T-cell (primary cell): ENCODE data around the gene DYSF. TPM values are rescaled to one million over a fixed set of nuclear protein-coding genes. Genes with fewer than 3 reads are reported as not detected.

ENCODE experiments used
- ATAC-seq, 4 experiments: fragments of 200-7000 bp in 3 of 4; fragments of 150-1000 bp in 1 of 4; cut with Tn5 transposase; replicated peaks in 1 of 4; 1 replicate in 3 of 4; 2 replicates in 1 of 4; pipeline ENCODE4 v1.10.0; 2021; ENCODE audit warnings: moderate library complexity in 3 of 4, mild to moderate bottlenecking in 2 of 4, moderate number of reproducible peaks in 1 of 4
- CTCF ChIA-PET, 2 donors: fragments of 300-600 bp; sonication (Branson Sonifier 250); formaldehyde crosslinking; loops; one replicate each; lab custom pipeline; 2022; ENCODE audit warnings: antibody characterized with exemption in 2 of 2; lab: Charles Lee
- POLR2A ChIA-PET, 2 donors: fragments of 300-600 bp; sonication (Branson Sonifier 250); formaldehyde crosslinking; loops; one replicate each; lab custom pipeline; 2022; ENCODE audit warnings: antibody characterized with exemption in 2 of 2; lab: Charles Lee
- DNase-seq, 35 experiments: peaks; one replicate each; pipeline versions ENCODE4 v3.0.0 to v3.0.0-alpha.2; 2013 to 2023
- H3K27ac ChIP-seq: one replicate; pipeline ENCODE4 v1.5.1; 2013; ENCODE audit warnings: low read length
- H3K27me3 ChIP-seq, 2 experiments: replicated peaks in 1 of 2; 1 replicate in 1 of 2; 2 replicates in 1 of 2; pipeline versions ENCODE4 v1.6.1 to v1.7.0; 2013; ENCODE audit warnings: low read length in 1 of 2, mixed read lengths in 1 of 2; ENCODE audit not compliant: control insufficient read depth in 2 of 2, insufficient read depth in 2 of 2; ENCODE audit errors: extremely low read depth in 1 of 2
- H3K36me3 ChIP-seq, 2 donors: 1 replicate in 1 of 2; 2 replicates in 1 of 2; pipeline versions ENCODE4 v1.6.1 to v1.7.0; 2013; ENCODE audit warnings: low read length in 1 of 2; ENCODE audit not compliant: control insufficient read depth in 2 of 2, insufficient read depth in 1 of 2; ENCODE audit errors: extremely low read depth in 1 of 2
- H3K4me1 ChIP-seq, 2 experiments: 1 replicate in 1 of 2; 2 replicates in 1 of 2; pipeline versions ENCODE4 v1.6.1 to v1.7.0; 2013; ENCODE audit warnings: low read length in 2 of 2, mixed read lengths in 1 of 2; ENCODE audit not compliant: insufficient read depth in 2 of 2, control insufficient read depth in 1 of 2; ENCODE audit errors: extremely low read depth in 1 of 2
- H3K4me3 ChIP-seq, 2 donors: 1 replicate in 1 of 2; 2 replicates in 1 of 2; pipeline versions ENCODE4 v1.5.1 to v1.7.0; 2013; ENCODE audit warnings: mild to moderate bottlenecking in 2 of 2, low read length in 1 of 2, moderate library complexity in 1 of 2; ENCODE audit not compliant: control insufficient read depth in 1 of 2; ENCODE audit errors: extremely low read depth in 1 of 2
- H3K9me3 ChIP-seq: 2 replicates; pipeline ENCODE4 v1.7.0; 2013
- H3K27ac Mint-ChIP-seq, 2 donors: one replicate each; pipeline ENCODE4 v1.8.0; 2020 to 2021; ENCODE audit warnings: mild to moderate bottlenecking in 2 of 2, mixed read lengths in 2 of 2
- H3K27me3 Mint-ChIP-seq, 2 donors: one replicate each; pipeline ENCODE4 v1.8.0; 2021 to 2022; ENCODE audit warnings: mixed read lengths in 2 of 2
- H3K36me3 Mint-ChIP-seq: one replicate; pipeline ENCODE4 v1.8.0; 2021; ENCODE audit warnings: mixed read lengths
- H3K4me1 Mint-ChIP-seq, 3 donors: one replicate each; pipeline ENCODE4 v1.8.0; 2020 to 2022; ENCODE audit warnings: mixed read lengths in 3 of 3, mild to moderate bottlenecking in 1 of 3
- H3K4me3 Mint-ChIP-seq, 3 donors: one replicate each; pipeline ENCODE4 v1.8.0; 2020 to 2022; ENCODE audit warnings: mild to moderate bottlenecking in 3 of 3, mixed read lengths in 3 of 3, moderate library complexity in 3 of 3
- H3K9me3 Mint-ChIP-seq, 3 donors: one replicate each; pipeline ENCODE4 v1.8.0; 2020 to 2022; ENCODE audit warnings: mixed read lengths in 3 of 3
- WGBS: methylation state at CpG from one replicate; pipeline ENCODE4 v1.1.5; 2013; ENCODE audit warnings: missing lambda C conversion rate; ENCODE audit not compliant: insufficient coverage; 5-methylcytosine and 5-hydroxymethylcytosine counted together
- total RNA-seq, 35 experiments: library from RNA in 6 of 35; stranded (reverse) in 6 of 35; fragments of 120-200 nt in 1 of 35; gene quantifications; one replicate each; pipeline versions ENCODE4 v1.2.1 to v1.2.4 and lab custom pipeline; 2013 to 2026

The DYSF gene
- total RNA-seq, 5 donors from 2014 or later (not counting 1 experiment from before 2014, with no cell fraction given), result 0.56 to 3.4 (median 1.9) TPM

DNA sequence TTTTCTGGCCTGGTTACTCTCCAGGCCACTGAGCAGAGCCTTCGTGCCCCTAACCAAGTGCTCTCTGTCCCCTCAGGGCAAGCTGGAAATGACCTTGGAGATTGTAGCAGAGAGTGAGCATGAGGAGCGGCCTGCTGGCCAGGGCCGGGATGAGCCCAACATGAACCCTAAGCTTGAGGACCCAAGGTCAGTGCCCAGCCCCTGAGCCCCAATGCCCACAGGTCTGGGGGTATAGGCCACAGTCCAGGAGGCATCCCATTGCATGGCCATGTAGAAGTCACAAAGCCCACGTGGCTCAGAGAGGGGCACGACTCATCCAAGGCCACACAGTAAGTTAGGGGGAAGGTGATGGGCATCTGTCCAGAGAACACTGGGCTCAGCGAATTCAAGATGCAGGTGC lies 227.6 kb downstream of the DYSF start:
- H3K9me3 Mint-ChIP-seq, result no peaks in the 10 kb centered on the region
- CTCF ChIA-PET, result no interaction called here
- H3K27ac Mint-ChIP-seq, result no peak overlapping the region
- Histone ChIP-seq H3K9me3 (no peaks in the 10 kb centered on the region), H3K4me1 (no peaks in the 10 kb centered on the region), H3K4me3 (no peak overlapping the region), H3K36me3 (no peaks in the 10 kb centered on the region), H3K27ac (no peak overlapping the region), H3K27me3 (peaks cover 0 to 4% of the 10 kb centered on the region in 2 experiments)
- ATAC-seq (peak in 1 of 4 experiments; percentile 13), DNase-seq (no peak)
- no peaks in the 10 kb centered on the region for H3K36me3 Mint-ChIP-seq
- POLR2A ChIA-PET, result no interaction called here
- H3K27me3 Mint-ChIP-seq, result peaks cover 7 to 14% of the 10 kb centered on the region in 2 donors
- no peaks in the 10 kb centered on the region for H3K4me1 Mint-ChIP-seq
- 71% methylated on average over 6 of the region's 6 CpGs for WGBS
- no peak overlapping the region for H3K4me3 Mint-ChIP-seq

DNA sequence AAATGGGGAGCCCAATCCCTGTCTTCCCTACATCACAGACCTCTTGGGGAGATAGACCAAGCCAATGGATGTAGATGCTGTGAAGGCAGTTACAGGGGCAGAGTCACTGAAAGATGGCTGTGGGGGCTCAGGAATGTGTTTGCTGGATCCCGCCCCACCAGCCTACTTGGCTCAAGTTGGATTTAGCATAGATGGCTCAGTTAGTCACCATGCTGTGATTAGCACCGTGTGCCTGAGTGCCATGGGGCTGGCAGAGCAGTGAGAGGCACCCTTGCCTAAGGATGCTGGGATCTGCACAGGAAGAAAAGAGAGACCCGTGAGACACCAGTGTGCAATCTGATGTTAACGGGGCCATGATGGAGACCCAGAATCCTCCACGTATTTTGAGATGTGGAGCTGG lies 228.3 kb downstream of the DYSF start:
- 82% methylated on average over 5 of the region's 5 CpGs for WGBS
- H3K27ac Mint-ChIP-seq, result no peak overlapping the region
- H3K4me3 Mint-ChIP-seq, result no peak overlapping the region
- H3K9me3 ChIP-seq, result no peaks in the 10 kb centered on the region
- no peaks in the 10 kb centered on the region for H3K9me3 Mint-ChIP-seq
- POLR2A ChIA-PET, result no interaction called here
- CTCF ChIA-PET, result no interaction called here
- no peaks in the 10 kb centered on the region for H3K4me1 ChIP-seq
- DNase-seq, result no peak
- H3K4me1 Mint-ChIP-seq, result no peaks in the 10 kb centered on the region
- H3K27me3 Mint-ChIP-seq, result peaks cover 7 to 14% of the 10 kb centered on the region in 2 donors
- H3K27ac ChIP-seq, result no peak overlapping the region
- no peak for ATAC-seq
- no peaks in the 10 kb centered on the region for H3K36me3 ChIP-seq
- no peak overlapping the region for H3K4me3 ChIP-seq
- H3K36me3 Mint-ChIP-seq, result no peaks in the 10 kb centered on the region
- H3K27me3 ChIP-seq, result peaks cover 0 to 8% of the 10 kb centered on the region in 2 experiments

DNA sequence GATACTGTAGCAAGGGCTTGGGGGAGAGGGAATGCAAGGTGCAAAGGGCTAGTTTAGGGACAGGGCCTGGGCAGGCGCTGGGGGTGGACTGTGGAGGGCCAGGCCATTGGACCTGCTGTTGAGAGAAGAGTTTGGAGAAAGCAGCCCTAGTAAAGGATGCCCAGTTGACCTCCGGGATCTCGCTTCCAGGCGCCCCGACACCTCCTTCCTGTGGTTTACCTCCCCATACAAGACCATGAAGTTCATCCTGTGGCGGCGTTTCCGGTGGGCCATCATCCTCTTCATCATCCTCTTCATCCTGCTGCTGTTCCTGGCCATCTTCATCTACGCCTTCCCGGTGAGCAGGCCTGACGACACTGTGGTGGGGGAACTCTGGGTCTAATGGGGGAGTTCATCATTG lies 229.0 kb downstream of the DYSF start:
- no peak overlapping the region for H3K27ac Mint-ChIP-seq
- Histone ChIP-seq H3K27ac (no peak overlapping the region), H3K27me3 (peaks cover 0 to 8% of the 10 kb centered on the region in 2 experiments), H3K9me3 (no peaks in the 10 kb centered on the region), H3K4me3 (no peak overlapping the region), H3K4me1 (no peaks in the 10 kb centered on the region), H3K36me3 (no peaks in the 10 kb centered on the region)
- DNase-seq, result no peak
- no peak for ATAC-seq
- POLR2A ChIA-PET, result no interaction called here
- no peaks in the 10 kb centered on the region for H3K4me1 Mint-ChIP-seq
- CTCF ChIA-PET, result no interaction called here
- peaks cover 6 to 8% of the 10 kb centered on the region in 2 donors for H3K27me3 Mint-ChIP-seq
- no CpG with 5 or more reads among the region's 11 CpGs for WGBS
- H3K4me3 Mint-ChIP-seq, result no peak overlapping the region
- H3K36me3 Mint-ChIP-seq, result no peaks in the 10 kb centered on the region
- no peaks in the 10 kb centered on the region for H3K9me3 Mint-ChIP-seq

- Mint-ChIP-seq H3K27me3 (peaks cover 6 to 8% of the 10 kb centered on the region in 2 donors), H3K27ac (no peak overlapping the region), H3K9me3 (no peaks in the 10 kb centered on the region), H3K36me3 (no peaks in the 10 kb centered on the region), H3K4me1 (no peaks in the 10 kb centered on the region), H3K4me3 (no peak overlapping the region)
- ChIA-PET CTCF (no interaction called here), POLR2A (no interaction called here)
- Histone ChIP-seq H3K4me1 (no peaks in the 10 kb centered on the region), H3K27me3 (peaks cover 0 to 8% of the 10 kb centered on the region in 2 experiments), H3K4me3 (no peak overlapping the region), H3K36me3 (no peaks in the 10 kb centered on the region), H3K9me3 (no peaks in the 10 kb centered on the region), H3K27ac (no peak overlapping the region)
- WGBS, result 66% methylated on average over 4 of the region's 6 CpGs
- no peak for ATAC-seq
- no peak for DNase-seq
Observed at GRCh38 chr2:71683070-71683469, 229.7 kb downstream of the DYSF start.

GRCh38 chr2:71683666-71684065 lies 230.3 kb downstream of the DYSF start:
- Mint-ChIP-seq H3K27ac (no peak overlapping the region), H3K36me3 (no peaks in the 10 kb centered on the region), H3K27me3 (peaks cover 7 to 8% of the 10 kb centered on the region in 2 donors), H3K4me1 (no peaks in the 10 kb centered on the region), H3K4me3 (no peak overlapping the region), H3K9me3 (no peaks in the 10 kb centered on the region)
- ATAC-seq (no peak), DNase-seq (no peak)
- Histone ChIP-seq H3K4me3 (no peak overlapping the region), H3K36me3 (no peaks in the 10 kb centered on the region), H3K27ac (no peak overlapping the region), H3K27me3 (peaks cover 0 to 12% of the 10 kb centered on the region in 2 experiments), H3K4me1 (no peaks in the 10 kb centered on the region), H3K9me3 (no peaks in the 10 kb centered on the region)
- WGBS, result 86% methylated on average over 1 of the region's 1 CpG
- ChIA-PET POLR2A (no interaction called here), CTCF (no interaction called here)

GRCh38 chr2:71684226-71685072 lies 231.1 kb downstream of the DYSF start:
- DNase-seq (no peak), ATAC-seq (no peak)
- 75% methylated on average over 10 of the region's 13 CpGs for WGBS
- Histone ChIP-seq H3K4me3 (no peak overlapping the region), H3K27ac (no peak overlapping the region), H3K27me3 (peaks cover 0 to 12% of the 10 kb centered on the region in 2 experiments), H3K9me3 (no peaks in the 10 kb centered on the region), H3K36me3 (no peaks in the 10 kb centered on the region), H3K4me1 (no peaks in the 10 kb centered on the region)
- H3K27ac Mint-ChIP-seq, result peak overlapping the region in 1 of 2 donors; percentile 12
- POLR2A ChIA-PET, result interaction anchor here in 1 of 2 donors (0.6 kb wide), 1 partner anchor 317 kb away, joined by 3 read pairs; no protein-coding TSS in a partner anchor
- H3K4me1 Mint-ChIP-seq, result no peaks in the 10 kb centered on the region
- H3K27me3 Mint-ChIP-seq, result peaks cover 8% of the 10 kb centered on the region in 2 donors
- H3K4me3 Mint-ChIP-seq, result no peak overlapping the region
- no peaks in the 10 kb centered on the region for H3K36me3 Mint-ChIP-seq
- H3K9me3 Mint-ChIP-seq, result peaks cover 0 to 4% (median 0%) of the 10 kb centered on the region in 3 donors
- CTCF ChIA-PET, result no interaction called here
